HG03039 (cell line): ENCODE measurements around the gene AGXT.

Experiments
- ATAC-seq: cut with Tn5 transposase; IDR thresholded peaks from one replicate; pipeline ENCODE4 v1.9.1; 2021; ENCODE audit warnings: mild to moderate bottlenecking, moderate library complexity; ENCODE audit not compliant: unreplicated experiment

Gene AGXT

DNA sequence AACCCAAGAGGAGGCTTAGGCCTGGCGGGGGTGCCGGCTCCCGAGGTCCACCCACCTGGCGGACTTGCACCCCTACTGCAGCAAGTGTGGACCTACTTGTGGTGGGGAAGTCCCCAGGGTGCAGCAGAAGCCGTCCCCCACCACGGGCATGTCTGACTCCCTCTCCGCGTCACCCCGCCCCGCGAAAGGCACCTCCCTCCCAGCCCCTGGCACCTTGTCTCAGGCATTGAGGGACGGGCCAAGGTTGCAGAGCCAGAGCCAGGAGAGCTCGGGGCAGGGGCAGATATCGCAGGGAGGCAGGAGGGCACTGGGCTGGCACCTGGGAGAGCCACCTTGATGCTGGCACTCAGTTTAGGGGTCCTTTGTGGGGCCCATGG is 56.6 kb downstream of the AGXT start:
- no peak for ATAC-seq

DNA sequence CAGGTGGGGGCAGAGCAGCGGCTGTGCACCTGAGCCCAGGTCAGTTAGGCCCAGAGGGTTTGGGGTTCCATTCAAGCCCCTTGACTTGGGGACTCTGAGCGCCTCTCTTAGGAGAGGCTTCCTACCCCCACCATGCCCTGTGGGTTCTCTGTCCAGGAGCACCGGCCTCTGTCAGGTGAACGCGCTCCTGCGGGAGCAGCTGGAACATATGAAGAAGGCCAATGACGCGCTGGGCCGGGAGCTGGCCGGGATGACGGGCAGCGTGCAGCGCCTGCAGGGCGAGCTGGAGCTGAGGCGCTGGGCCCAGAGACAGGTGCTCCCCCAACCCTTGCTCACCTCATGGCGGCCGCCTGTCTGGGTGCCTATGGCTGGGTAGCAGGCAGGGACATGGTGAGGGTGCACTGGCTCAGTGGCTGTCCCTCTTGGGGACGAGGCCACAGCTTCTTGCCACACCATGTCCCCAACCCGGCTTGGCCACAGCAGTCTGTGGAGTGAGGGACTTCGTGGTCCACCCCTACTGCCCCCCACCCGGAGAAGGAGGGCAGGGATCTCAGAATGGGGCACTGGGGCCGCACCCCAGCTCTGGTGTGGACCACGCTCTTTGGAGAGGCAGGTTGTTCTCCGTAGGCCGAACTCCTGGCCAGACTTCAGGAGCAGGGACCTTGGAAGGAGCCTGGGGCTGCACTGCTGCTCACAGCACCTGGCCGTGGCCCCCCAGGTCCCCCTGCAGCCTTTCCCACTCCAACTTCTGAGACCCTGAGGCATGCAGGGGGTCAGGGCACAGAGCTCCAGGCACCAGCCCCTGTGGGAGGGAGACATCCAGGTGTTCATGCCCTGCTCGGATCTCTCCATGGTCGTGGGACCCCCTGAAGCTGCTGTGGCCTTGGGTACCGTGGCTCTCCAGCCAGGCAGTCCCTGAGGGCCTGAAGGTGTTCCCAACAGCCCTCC is 57.2 kb downstream of the AGXT start:
- ATAC-seq: no peak

DNA sequence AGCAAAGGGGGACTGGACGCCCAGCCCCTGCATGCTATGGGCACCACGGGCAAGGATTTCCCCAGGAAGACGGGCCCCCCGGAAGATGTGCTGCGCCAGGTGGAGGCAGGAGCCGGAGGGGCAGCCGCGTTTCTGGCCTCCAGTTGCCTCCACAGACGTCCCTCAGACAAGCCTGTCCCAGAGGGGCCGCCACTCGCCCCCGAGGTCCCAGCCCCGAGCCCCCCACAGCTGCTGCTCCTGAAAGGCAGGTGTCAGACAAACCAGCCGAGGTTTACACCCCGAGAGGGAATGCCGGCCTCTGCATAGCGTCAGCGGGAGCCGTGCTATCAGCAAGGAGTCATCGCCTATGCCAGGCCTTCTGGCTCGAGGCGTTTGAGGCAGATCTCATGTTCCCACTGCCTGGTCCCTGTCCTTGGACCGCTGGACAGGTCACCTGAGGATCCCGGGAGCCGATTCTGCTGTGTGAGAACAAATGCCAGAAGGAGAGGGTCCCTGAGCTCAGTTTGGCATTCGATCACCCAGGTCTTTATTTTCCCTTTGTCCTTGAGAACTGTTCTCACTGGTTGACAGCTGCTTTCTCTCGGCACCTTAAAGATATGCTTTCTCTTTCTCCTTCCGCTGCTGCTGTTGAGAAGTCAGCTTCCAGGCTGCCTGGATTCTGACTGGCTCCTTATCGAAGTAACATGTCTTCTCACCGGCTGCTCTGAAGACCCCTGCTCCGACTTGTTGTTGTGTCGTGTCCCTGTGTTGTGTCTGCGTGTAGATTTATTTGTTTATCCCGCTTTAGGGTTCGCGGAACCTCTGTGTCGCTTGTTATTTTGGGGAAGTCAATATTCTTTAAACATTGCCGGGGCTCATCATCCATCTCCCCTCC is 58.1 kb downstream of the AGXT start:
- ATAC-seq: no peak

DNA sequence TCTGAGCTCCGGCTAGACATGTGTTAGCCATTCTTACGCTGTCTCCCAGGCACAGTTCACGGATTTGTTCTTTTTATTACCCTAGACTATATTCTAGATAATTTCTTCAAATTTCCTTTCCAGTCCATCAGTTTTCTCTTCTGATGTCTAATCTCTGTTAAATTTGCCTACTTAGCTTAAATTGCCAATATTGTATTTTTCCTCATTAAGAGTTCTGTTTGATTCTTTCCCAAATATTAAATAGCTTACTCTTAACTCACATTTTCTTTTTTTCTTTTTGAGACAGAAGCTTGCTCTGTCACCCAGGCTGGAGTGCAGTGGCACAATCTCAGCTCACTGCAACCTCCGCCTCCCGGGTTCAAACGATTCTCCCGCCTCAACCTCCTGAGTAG is 58.8 kb downstream of the AGXT start:
- no peak for ATAC-seq

DNA sequence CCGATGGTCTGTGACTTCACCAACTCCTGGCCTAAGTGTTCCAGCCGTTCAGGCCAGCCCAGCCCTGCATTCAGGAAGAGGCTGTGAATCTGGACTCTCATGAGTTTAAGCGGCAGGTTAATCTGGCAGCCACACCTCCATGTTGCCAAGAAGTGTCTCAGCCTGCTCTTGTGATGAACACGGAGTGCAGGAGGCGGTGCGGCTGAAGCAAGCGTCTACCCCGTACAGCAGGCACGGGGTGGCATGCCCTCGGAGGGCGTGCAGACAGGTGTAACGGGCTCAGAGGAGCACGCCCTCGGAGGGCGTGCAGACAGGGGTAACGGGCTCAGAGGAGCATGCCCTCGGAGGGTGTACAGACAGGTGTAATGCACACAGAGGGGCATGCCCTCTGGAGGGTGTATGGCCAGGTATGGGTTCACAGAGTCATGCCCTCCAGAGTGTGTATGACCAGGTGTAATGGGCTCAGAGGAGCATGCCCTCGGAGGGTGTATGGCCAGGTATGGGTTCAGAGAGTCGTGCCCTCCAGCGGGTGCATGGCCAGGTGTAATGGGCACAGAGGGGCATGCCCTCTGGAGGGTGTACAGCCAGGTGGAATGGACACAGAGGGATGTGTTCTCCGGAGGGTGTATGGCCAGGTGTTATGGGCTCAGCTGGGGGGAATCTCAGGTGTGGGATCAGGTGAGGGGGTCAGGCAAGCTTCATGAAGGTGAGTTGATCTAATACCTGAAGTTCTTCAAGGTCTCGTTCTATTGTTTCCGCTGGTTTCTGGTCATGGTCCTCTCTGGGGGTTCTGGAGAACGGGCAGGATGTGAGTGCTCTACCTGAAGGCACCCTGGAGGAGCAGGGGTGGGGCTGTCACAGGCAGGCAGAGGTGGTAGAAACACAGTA is 60.1 kb downstream of the AGXT start:
- ATAC-seq: no peak

DNA sequence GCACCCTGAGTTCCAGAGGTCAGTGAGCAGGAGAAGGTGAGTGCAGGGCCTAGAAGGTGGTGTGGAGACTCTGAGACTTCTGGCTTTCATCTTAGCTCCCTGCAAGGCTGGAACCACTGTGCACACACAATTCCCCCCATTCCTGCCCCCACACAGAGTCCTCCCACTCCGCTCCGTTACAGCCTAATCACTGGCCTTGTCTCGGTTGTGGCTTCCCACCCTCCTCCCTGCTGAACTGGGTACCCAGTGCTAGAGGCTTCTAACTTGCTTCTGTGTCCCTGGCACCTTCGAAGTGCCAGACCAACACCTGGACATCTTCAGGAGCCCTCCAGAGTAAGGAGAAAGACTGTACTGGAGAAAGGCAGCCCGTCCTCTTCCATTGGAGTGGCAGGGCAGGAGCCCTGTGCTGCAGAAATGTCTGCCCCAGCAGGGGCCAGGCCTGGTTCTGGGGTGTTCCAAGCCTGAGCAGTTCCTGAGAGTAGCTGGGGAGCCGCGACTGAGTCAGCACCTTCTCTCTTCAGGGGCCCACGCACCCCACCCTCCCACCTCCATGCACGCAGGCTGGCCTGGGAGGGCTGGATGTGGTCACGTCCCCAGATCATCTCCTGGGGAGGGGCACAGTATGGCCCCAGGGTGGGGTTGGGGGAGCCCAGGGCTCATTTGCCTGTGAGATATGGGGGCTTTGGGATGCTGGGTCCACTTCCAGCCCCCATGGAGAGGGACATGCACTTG is 60.9 kb downstream of the AGXT start:
- ATAC-seq: no peak
